Endothelial cell of umbilical vein (primary cell): ENCODE measurements around the gene NLRP5. TPM values are rescaled to one million over a fixed set of nuclear protein-coding genes. Genes with fewer than 3 reads are reported as not detected.

ENCODE experiments used
- BruUV-seq: library from RNA; stranded (reverse); fragments of 400-500 nt; replicated peaks from 2 replicates; lab custom pipeline; 2021; lab: Mats Ljungman, UMichigan
- CTCF ChIA-PET: fragments of 300-600, 350-600 bp; sonication (Branson Sonifier 250); formaldehyde crosslinking; loops from one replicate; lab custom pipeline; 2021; ENCODE audit warnings: antibody characterized with exemption, inconsistent platforms; lab: Charles Lee
- POLR2A ChIA-PET: fragments of 300-600, 350-600 bp; sonication (Branson Sonifier 250); formaldehyde crosslinking; loops from one replicate; lab custom pipeline; 2021; ENCODE audit warnings: antibody characterized with exemption, inconsistent platforms; lab: Charles Lee
- DNase-seq: peaks from one replicate; pipeline ENCODE4 v3.0.0-alpha.2; 2011; ENCODE audit warnings: low read depth, low spot score
- FAIRE-seq: peaks from 2 replicates; lab custom pipeline; 2011; peaks lifted over from hg19 to GRCh38; lab: Jason Lieb, UNC
- H2AFZ ChIP-seq: 2 replicates; pipeline ENCODE4 v1.6.0; 2012; ENCODE audit warnings: low read depth, low read length, control low read depth, inconsistent platforms
- H3K27ac ChIP-seq: 2 replicates; pipeline ENCODE4 v1.5.1; 2011; ENCODE audit warnings: low read depth, mild to moderate bottlenecking, control low read depth, low read length, moderate library complexity; ENCODE audit not compliant: insufficient read depth
- H3K27me3 ChIP-seq, 2 experiments: 2 replicates each; pipeline versions ENCODE4 v1.6.0 to v1.6.1; 2011; ENCODE audit warnings: low read length in 2 of 2, mixed read lengths in 1 of 2; ENCODE audit not compliant: control insufficient read depth in 2 of 2, insufficient read depth in 2 of 2
- H3K36me3 ChIP-seq, 2 experiments: 2 replicates in 1 of 2; 3 replicates in 1 of 2; pipeline ENCODE4 v1.5.1; 2011; ENCODE audit warnings: low read length in 2 of 2, mild to moderate bottlenecking in 1 of 2, moderate library complexity in 1 of 2; ENCODE audit not compliant: control insufficient read depth in 2 of 2, insufficient read depth in 2 of 2; ENCODE audit errors: extremely low read depth in 1 of 2
- H3K4me1 ChIP-seq: 3 replicates; pipeline ENCODE4 v1.5.1; 2011; ENCODE audit warnings: mild to moderate bottlenecking, low read length; ENCODE audit not compliant: control insufficient read depth, insufficient read depth; ENCODE audit errors: extremely low read depth
- H3K4me2 ChIP-seq: 2 replicates; pipeline ENCODE4 v1.6.1; 2011; ENCODE audit warnings: low read length, control low read depth, mixed read lengths; ENCODE audit not compliant: insufficient read depth
- H3K4me3 ChIP-seq, 3 experiments: fragments of 200-600 bp in 1 of 3; sonication (generic), shearing (Covaris generic) in 1 of 3; replicated peaks in 1 of 3; 2 replicates each; pipeline ENCODE4 v1.5.1; 2011 to 2016; ENCODE audit warnings: control low read depth in 3 of 3, low read length in 3 of 3, mild to moderate bottlenecking in 2 of 3, inconsistent platforms in 1 of 3, low read depth in 1 of 3, moderate library complexity in 1 of 3; ENCODE audit not compliant: insufficient read depth in 1 of 3
- H3K79me2 ChIP-seq: 2 replicates; pipeline ENCODE4 v1.6.0; 2012; ENCODE audit warnings: low read length, inconsistent platforms; ENCODE audit not compliant: control insufficient read depth, insufficient read depth
- H3K9ac ChIP-seq: replicated peaks from 2 replicates; pipeline ENCODE3; 2011; ENCODE audit warnings: low read length, control low read depth; ENCODE audit not compliant: insufficient read depth; ENCODE audit errors: extremely low read depth
- H3K9me1 ChIP-seq: replicated peaks from 3 replicates; pipeline ENCODE4 v1.6.0; 2011; ENCODE audit warnings: mild to moderate bottlenecking, low read length; ENCODE audit not compliant: control insufficient read depth, insufficient read depth; ENCODE audit errors: extremely low read depth
- H3K9me3 ChIP-seq: replicated peaks from 2 replicates; pipeline ENCODE4 v1.5.1; 2012; ENCODE audit warnings: low read length, inconsistent platforms; ENCODE audit not compliant: control insufficient read depth, insufficient read depth
- H4K20me1 ChIP-seq: replicated peaks from 2 replicates; pipeline ENCODE3; 2011; ENCODE audit warnings: mild to moderate bottlenecking, low read length; ENCODE audit not compliant: control insufficient read depth, insufficient read depth; ENCODE audit errors: extremely low read depth
- EZH2 ChIP-seq: IDR thresholded peaks from 2 replicates; pipeline ENCODE4 v1.6.1; 2012; ENCODE audit warnings: borderline replicate concordance, low read depth, mild to moderate bottlenecking, moderate library complexity, low read length, inconsistent platforms; ENCODE audit not compliant: severe bottlenecking
- FOS ChIP-seq: IDR thresholded peaks from 2 replicates; pipeline ENCODE4 v1.6.1; 2011; ENCODE audit warnings: mild to moderate bottlenecking, low read length, moderate library complexity, borderline replicate concordance; ENCODE audit not compliant: insufficient read depth
- GATA2 ChIP-seq: IDR thresholded peaks from 2 replicates; pipeline ENCODE4 v1.7.0; 2011; ENCODE audit warnings: low read depth, mild to moderate bottlenecking, moderate library complexity, mixed read lengths, low read length; ENCODE audit not compliant: insufficient read length, insufficient read depth
- JUN ChIP-seq: IDR thresholded peaks from 2 replicates; pipeline ENCODE4 v1.6.1; 2011; ENCODE audit warnings: borderline replicate concordance, low read depth; ENCODE audit not compliant: insufficient read length, insufficient read depth
- MYC ChIP-seq: IDR thresholded peaks from one replicate; pipeline ENCODE4 v1.6.1; 2011; ENCODE audit warnings: mild to moderate bottlenecking, low read depth, low read length
- POLR2A ChIP-seq: IDR thresholded peaks from 2 replicates; pipeline ENCODE4 v1.6.1; 2012; ENCODE audit warnings: low read depth, mild to moderate bottlenecking, control low read depth, low read length
- POLR2AphosphoS5 ChIP-seq: IDR thresholded peaks from 2 replicates; pipeline ENCODE4 v1.6.1; 2012; ENCODE audit warnings: low read depth, mild to moderate bottlenecking, control low read depth, low read length, moderate library complexity; ENCODE audit not compliant: insufficient read depth
- dilution Hi-C: fragments of 300-500 bp; cut with MboI; formaldehyde crosslinking; loops from one replicate; pipeline ENCODE4 v1.15.0; 2019; ENCODE audit warnings: low sequenced_read_pairs; ENCODE audit not compliant: extremely low pct_ligation_motif_present
- intact Hi-C: fragments of 100-400 bp; cut with micrococcal nuclease; formaldehyde crosslinking; loops from one replicate; pipeline ENCODE4 v1.10.0; 2022
- polyA plus RNA-seq, 4 experiments: library from polyadenylated mRNA; depleted of rRNA in 3 of 4; stranded (reverse) in 3 of 4; unstranded in 1 of 4; fragments of >200 nt; gene quantifications; 2 replicates each; pipeline versions ENCODE4 v1.2.1 to v1.2.3, GENCODE V29; 2011 to 2012; ENCODE audit warnings: missing spikeins in 1 of 4
- total RNA-seq: library from RNA; stranded (reverse); gene quantifications from 2 replicates; pipeline ENCODE4 v1.2.3, GENCODE V29; 2021
- TF ChIP-seq, protein P1 (sequence below): IDR thresholded peaks from 2 replicates; pipeline ENCODE4 v1.6.1; 2011; ENCODE audit not compliant: insufficient read depth, insufficient read length
- TF ChIP-seq, protein P2 (sequence below), 2 donors: IDR thresholded peaks; 1 replicate in 1 of 2; 2 replicates in 1 of 2; pipeline ENCODE4 v1.5.1; 2011; ENCODE audit warnings: low read length in 2 of 2, mild to moderate bottlenecking in 2 of 2, moderate library complexity in 2 of 2, control low read depth in 1 of 2, inconsistent platforms in 1 of 2, low read depth in 1 of 2; ENCODE audit not compliant: insufficient read depth in 1 of 2; ENCODE audit errors: extremely low read depth in 1 of 2

NLRP5 gene
- total and polyA plus RNA-seq, 2 donors (not counting 3 experiments of a cell fraction or from before 2014, with no cell fraction given) = not detected

DNA sequence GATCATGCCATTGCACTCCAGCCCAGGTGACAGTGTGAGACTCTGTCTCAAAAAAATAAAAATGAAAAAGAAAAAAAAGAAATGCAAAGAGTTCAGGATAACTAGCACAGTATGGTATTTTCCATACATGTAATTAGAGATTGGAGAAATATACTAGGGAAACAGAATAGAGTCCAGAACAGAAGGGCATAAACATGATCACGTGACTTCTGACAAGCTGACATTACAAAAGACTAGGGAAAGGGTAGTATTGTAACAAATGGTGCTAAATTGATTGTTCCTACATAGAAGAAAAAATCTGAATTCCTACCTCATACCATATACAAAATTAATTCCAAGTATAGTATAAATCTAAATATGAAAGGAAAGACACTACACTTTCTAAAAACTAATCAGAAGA, 1.3 kb upstream of the NLRP5 start:
- Histone ChIP-seq H3K4me1 (no peaks in the 10 kb centered on the region), H3K9me1 (no peaks in the 10 kb centered on the region), H4K20me1 (no peaks in the 10 kb centered on the region), H3K9ac (no peak overlapping the region), H3K27me3 (no peaks in the 10 kb centered on the region), H3K9me3 (no peaks in the 10 kb centered on the region), H2AFZ (no peak overlapping the region), H3K79me2 (no peaks in the 10 kb centered on the region), H3K27ac (no peak overlapping the region), H3K4me3 (no peak overlapping the region), H3K4me2 (no peak overlapping the region), H3K36me3 (no peaks in the 10 kb centered on the region)
- dilution Hi-C loops = no loop called here
- TF ChIP-seq JUN (no peak), POLR2A (no peak), FOS (no peak), GATA2 (no peak), EZH2 (no peak), MYC (no peak), POLR2AphosphoS5 (no peak)
- TF ChIP-seq, protein P1, sequence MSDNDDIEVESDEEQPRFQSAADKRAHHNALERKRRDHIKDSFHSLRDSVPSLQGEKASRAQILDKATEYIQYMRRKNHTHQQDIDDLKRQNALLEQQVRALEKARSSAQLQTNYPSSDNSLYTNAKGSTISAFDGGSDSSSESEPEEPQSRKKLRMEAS = no peak
- TF ChIP-seq, protein P2, sequence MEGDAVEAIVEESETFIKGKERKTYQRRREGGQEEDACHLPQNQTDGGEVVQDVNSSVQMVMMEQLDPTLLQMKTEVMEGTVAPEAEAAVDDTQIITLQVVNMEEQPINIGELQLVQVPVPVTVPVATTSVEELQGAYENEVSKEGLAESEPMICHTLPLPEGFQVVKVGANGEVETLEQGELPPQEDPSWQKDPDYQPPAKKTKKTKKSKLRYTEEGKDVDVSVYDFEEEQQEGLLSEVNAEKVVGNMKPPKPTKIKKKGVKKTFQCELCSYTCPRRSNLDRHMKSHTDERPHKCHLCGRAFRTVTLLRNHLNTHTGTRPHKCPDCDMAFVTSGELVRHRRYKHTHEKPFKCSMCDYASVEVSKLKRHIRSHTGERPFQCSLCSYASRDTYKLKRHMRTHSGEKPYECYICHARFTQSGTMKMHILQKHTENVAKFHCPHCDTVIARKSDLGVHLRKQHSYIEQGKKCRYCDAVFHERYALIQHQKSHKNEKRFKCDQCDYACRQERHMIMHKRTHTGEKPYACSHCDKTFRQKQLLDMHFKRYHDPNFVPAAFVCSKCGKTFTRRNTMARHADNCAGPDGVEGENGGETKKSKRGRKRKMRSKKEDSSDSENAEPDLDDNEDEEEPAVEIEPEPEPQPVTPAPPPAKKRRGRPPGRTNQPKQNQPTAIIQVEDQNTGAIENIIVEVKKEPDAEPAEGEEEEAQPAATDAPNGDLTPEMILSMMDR (IDR thresholded peaks at IDR 0.05; ENCODE audit: extremely low read depth in 1 of 2, insufficient read depth in 1 of 2, low read depth in 1 of 2, low read length in 2 of 2) = no peak
- FAIRE-seq (no peak), DNase-seq (no peak)
- intact Hi-C loops = no loop called here
- ChIA-PET CTCF (no interaction called here), POLR2A (no interaction called here)
- no TSS peak for BruUV-seq
